Neural crest cell (in vitro differentiated cells): Measurements from ENCODE around the gene HECTD1. TPM values are rescaled to one million over a fixed set of nuclear protein-coding genes. Genes with fewer than 3 reads are reported as not detected.
"Not testable (repeated sequence)": the region's sequence is repeated elsewhere in the genome, so short reads cannot be mapped to it uniquely, and the experiment has no call there.

Experiments
- DNase-seq: peaks from one replicate; pipeline ENCODE4 v3.0.0; 2021; ENCODE audit warnings: low read depth, mixed read lengths, low spot score
- H3K27ac Mint-ChIP-seq: one replicate; pipeline ENCODE4 v1.8.0; 2021; ENCODE audit warnings: mild to moderate bottlenecking, mixed read lengths; ENCODE audit not compliant: unreplicated experiment
- H3K27me3 Mint-ChIP-seq: 2 replicates; pipeline ENCODE4 v1.8.0; 2021; ENCODE audit warnings: low read depth, mild to moderate bottlenecking, mixed read lengths
- H3K36me3 Mint-ChIP-seq: 2 replicates; pipeline ENCODE4 v1.8.0; 2021; ENCODE audit warnings: low read depth, mild to moderate bottlenecking, mixed read lengths
- H3K4me1 Mint-ChIP-seq: 2 replicates; pipeline ENCODE4 v1.8.0; 2021; ENCODE audit warnings: mixed read lengths
- H3K4me3 Mint-ChIP-seq: one replicate; pipeline ENCODE4 v1.8.0; 2021; ENCODE audit warnings: mild to moderate bottlenecking, mixed read lengths
- H3K9me3 Mint-ChIP-seq: 2 replicates; pipeline ENCODE4 v1.8.0; 2021; ENCODE audit warnings: mixed read lengths
- long read RNA-seq: library from polyadenylated mRNA; unstranded; transcript quantifications from one replicate; pipeline ENCODE4 v2.0.0, GENCODE V29; 2020
- total RNA-seq: library from RNA; stranded (reverse); gene quantifications from 2 replicates; pipeline ENCODE4 v1.2.1, GENCODE V29; 2021
- TF ChIP-seq, protein P1 (sequence below): fragments of 200-600 bp; sonication (generic); conservative IDR thresholded peaks from 2 replicates; pipeline ENCODE4 v1.5.0; 2021; ENCODE audit warnings: antibody characterized with exemption, mild to moderate bottlenecking

Gene HECTD1
- total RNA-seq: 152 and 166 TPM in 2 replicates
- long read RNA-seq, partial matches to known transcripts: 93 of 103 reads
- long read RNA-seq, other reads (novel, unspliced or antisense): 9 of 103 reads

DNA sequence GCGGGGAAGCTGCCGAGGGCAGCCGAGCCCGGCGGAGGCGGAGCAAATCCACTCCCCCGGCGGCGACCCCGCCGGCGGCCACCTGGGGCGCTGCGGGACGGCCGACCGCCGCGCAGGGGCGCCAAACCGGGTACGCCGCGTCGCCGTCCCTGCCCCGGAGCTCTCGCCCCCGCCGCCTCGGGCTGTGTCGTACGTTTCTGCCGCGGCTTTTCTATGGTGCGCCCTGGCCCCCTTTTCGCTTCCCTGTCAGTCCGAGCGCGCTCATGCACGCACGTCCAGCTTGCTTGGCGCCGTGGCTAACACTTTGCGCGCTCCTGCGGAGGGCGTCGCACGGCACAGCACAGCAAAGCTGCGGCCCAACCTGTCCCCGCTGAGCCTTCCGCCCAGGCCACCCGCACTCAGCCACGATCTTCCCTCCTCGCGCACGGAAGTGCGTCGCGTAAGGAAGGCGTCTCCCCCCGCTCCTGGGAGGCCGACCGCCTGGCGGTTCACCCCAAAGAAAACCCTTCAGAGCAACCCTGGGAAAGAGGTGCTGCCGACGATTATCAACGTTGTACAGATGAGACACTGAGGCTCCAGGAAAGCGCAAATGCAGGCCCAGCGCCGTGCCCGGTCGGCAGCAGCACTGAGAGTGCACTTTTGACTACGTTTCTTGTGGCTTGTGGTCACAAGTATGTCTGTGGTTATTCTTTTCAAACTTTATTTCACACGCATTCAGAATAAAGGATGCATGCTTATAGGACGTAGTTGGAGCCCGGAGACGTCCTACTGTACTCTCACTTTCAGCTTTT is at the start of gene HECTD1:
HECTD1 (minus strand) TSS at position 39 of the 791 bp plus-strand sequence. CDS start 1,857 bp downstream, outside the sequence.
- H3K9me3 Mint-ChIP-seq: no peaks in the 10 kb centered on the region
- TF ChIP-seq, protein P1, sequence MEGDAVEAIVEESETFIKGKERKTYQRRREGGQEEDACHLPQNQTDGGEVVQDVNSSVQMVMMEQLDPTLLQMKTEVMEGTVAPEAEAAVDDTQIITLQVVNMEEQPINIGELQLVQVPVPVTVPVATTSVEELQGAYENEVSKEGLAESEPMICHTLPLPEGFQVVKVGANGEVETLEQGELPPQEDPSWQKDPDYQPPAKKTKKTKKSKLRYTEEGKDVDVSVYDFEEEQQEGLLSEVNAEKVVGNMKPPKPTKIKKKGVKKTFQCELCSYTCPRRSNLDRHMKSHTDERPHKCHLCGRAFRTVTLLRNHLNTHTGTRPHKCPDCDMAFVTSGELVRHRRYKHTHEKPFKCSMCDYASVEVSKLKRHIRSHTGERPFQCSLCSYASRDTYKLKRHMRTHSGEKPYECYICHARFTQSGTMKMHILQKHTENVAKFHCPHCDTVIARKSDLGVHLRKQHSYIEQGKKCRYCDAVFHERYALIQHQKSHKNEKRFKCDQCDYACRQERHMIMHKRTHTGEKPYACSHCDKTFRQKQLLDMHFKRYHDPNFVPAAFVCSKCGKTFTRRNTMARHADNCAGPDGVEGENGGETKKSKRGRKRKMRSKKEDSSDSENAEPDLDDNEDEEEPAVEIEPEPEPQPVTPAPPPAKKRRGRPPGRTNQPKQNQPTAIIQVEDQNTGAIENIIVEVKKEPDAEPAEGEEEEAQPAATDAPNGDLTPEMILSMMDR: peak; percentile 80
- H3K4me3 Mint-ChIP-seq: peak within 1 kb of the TSS; percentile 97
- DNase-seq: peak; percentile 89
- peaks cover 11% of the 10 kb centered on the region for H3K36me3 Mint-ChIP-seq
- no peaks in the 10 kb centered on the region for H3K27me3 Mint-ChIP-seq
- H3K4me1 Mint-ChIP-seq: peaks cover 32% of the 10 kb centered on the region
- peak within 1 kb of the TSS; percentile 100 for H3K27ac Mint-ChIP-seq

DNA sequence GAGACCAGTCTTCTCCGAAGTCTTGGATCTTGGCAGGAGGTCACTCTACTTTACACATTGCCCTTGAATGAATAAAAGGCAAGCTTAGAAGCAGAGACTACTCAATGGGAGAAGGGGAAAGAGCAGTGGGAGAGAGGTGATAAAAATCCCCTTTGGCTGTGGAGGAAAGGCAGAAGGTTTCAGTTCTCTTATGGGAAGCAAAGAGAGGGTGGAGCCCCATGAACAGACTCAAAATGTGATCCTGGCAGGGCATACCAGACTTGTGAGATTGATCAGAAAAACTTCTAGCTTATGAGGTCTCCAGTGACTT is 49.6 kb upstream of the HECTD1 start:
- Mint-ChIP-seq H3K9me3 (peaks cover 3% of the 10 kb centered on the region), H3K4me1 (peaks cover 11% of the 10 kb centered on the region), H3K4me3 (no peak overlapping the region), H3K27ac (no peak overlapping the region), H3K36me3 (no peaks in the 10 kb centered on the region), H3K27me3 (no peaks in the 10 kb centered on the region)
- TF ChIP-seq, protein P1: no peak
- no peak for DNase-seq

DNA sequence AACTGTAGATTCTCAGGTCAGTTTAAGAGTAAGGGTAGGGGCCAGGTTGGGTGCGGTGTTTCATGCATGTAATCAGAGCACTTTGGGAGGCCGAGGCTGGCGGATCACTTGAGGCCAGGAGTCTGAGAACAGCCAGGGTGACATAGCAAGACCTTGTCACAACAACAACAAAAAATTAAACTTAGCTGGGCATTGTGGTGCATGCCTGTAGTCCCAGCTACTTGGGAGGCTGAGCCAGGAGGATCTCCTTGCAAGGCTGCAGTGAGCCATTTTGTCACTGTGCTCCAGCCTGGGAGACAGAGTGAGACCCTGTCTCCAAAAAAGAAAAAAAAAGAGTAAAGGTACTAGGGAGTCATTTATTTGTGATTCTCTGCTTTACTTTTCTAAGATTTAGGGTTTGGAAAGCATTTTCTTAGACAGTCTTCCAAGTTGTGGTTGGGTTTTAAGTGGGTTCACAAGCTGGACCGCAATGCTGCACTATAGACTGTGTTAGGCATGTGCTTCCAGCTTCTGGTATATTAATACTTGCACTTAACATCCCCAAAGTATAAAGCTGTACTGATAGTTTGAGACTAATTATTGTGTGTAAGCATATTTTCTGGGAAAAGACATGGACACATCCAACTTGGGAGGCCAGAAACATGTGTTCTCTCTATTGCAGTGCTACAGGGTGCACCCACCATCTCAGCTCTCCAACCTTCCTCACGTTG is 49.1 kb upstream of the HECTD1 start:
- peaks cover 3% of the 10 kb centered on the region for H3K9me3 Mint-ChIP-seq
- H3K4me1 Mint-ChIP-seq: peaks cover 6% of the 10 kb centered on the region
- no peaks in the 10 kb centered on the region for H3K27me3 Mint-ChIP-seq
- no peak overlapping the region for H3K4me3 Mint-ChIP-seq
- TF ChIP-seq, protein P1: no peak
- no peaks in the 10 kb centered on the region for H3K36me3 Mint-ChIP-seq
- no peak overlapping the region for H3K27ac Mint-ChIP-seq
- no peak for DNase-seq

DNA sequence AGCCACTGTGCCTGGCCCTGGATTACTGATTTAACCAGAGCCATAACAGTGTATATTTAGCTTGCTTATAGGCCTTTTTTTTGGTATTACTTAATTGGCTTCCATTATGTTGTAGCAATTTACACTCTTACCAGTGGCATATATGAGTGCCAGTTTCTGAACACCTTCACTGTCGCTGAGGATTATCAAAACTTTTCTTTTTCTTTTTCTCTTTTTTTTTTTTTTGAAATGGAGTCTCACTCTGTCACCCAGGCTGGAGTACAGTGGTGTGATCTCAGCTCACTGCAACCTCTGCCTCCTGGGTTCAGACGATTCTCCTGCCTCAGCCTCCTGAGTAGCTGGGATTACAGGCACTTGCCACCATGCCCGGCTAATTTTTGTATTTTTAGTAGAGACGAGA is 48.3 kb upstream of the HECTD1 start:
- H3K4me3 Mint-ChIP-seq, DNase-seq, H3K36me3 Mint-ChIP-seq, H3K9me3 Mint-ChIP-seq, H3K27ac Mint-ChIP-seq, H3K27me3 Mint-ChIP-seq, H3K4me1 Mint-ChIP-seq: not testable (repeated sequence)

DNA sequence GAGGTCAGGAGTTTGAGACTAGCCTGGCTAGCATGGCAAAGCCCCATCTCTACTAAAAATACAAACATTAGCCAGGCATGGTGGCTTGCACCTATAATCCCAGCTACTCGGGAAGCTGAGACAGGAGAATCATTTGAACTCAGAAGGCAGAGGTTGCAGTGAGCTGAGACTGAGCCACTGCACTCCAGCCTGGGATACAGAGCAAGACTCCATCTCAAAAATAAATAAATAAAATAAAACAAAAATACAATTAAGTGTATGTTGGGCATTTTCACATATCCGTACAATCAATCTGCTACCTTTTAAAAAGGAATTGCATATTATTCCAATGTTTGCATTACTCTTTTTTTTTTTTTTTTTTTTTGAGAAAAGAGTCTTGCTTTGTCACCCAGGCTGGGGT is 47.7 kb upstream of the HECTD1 start:
- no peak overlapping the region for H3K27ac Mint-ChIP-seq
- H3K4me3 Mint-ChIP-seq: no peak overlapping the region
- H3K4me1 Mint-ChIP-seq: no peaks in the 10 kb centered on the region
- TF ChIP-seq, protein P1: no peak
- H3K27me3 Mint-ChIP-seq: no peaks in the 10 kb centered on the region
- H3K36me3 Mint-ChIP-seq: no peaks in the 10 kb centered on the region
- DNase-seq: no peak
- peaks cover 3% of the 10 kb centered on the region for H3K9me3 Mint-ChIP-seq
